ENCODE measurements around the gene RBM18.
A peak's percentile ranks its signal among the peaks of the same experiment; 100 is the strongest.

The RBM18 gene, protein sequence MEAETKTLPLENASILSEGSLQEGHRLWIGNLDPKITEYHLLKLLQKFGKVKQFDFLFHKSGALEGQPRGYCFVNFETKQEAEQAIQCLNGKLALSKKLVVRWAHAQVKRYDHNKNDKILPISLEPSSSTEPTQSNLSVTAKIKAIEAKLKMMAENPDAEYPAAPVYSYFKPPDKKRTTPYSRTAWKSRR

DNA sequence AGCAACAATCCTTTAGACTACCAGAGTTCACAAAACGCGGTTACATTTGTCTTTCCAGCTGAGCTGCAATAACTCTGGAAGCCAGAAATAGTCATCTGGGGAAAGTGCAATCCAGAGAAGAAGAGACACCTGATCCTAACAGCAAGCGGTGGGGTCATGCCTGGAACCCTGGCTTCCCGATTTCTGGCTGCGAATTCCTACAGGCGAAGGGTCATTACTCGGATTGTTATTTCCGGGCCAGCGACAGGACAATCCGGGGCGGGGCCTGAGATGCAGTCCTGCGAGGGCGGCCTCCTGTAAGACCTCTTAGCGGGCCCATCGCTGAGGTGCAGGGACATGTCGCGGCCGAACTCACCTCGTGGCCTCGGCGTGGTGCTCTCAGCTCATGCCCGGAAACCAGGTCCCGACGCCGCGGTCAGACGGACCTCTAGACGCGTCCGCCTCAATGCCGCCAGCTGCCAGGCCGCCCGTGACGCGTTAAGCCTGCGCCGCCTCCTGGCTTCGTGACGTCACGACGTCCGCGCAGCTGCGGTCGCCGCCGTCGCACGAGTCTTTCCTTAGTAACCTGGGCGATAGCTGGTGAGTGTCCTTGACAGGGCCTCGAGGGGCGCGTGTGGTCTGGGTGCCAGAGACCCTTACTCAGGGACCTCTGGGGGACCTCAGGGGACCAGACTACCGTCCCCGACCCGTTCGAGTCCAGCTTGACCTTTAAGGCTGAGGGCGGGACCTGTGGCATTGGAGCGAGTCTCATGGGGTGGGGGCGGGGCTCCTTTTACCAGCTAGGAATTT is at the start of gene RBM18, which contains the start of gene MRRF:
RBM18 (minus strand) TSS at position 481 of the 789 bp plus-strand sequence. CDS start 3,348 bp downstream, outside the sequence.
MRRF (plus strand) TSS at position 523 of the 789 bp plus-strand sequence. CDS start 6,010 bp downstream, outside the sequence.
- peak; percentile 47 for DNase-seq (ENCODE audit: low read depth, low spot score)

DNA sequence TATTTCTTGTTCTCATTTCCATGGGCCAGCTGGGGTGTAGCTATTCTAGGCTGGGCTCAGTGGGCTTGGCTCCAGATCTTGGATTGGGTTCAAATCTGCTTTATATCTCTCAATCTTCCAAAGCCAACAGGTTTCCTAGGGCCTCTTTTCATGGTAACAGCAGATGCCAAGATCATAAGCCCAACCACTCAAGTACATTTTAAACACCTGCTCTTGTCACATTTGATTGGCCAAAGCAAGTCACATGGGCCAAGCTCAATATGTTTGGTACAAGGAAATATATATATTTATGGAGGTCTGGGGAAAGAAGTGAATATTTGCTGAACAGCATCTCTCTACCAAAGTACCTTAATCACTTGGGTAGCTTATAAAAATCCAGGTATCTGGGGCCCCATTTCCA is 49.5 kb upstream of the RBM18 start:
- no peak for DNase-seq (ENCODE audit: low read depth, low spot score)

DNA sequence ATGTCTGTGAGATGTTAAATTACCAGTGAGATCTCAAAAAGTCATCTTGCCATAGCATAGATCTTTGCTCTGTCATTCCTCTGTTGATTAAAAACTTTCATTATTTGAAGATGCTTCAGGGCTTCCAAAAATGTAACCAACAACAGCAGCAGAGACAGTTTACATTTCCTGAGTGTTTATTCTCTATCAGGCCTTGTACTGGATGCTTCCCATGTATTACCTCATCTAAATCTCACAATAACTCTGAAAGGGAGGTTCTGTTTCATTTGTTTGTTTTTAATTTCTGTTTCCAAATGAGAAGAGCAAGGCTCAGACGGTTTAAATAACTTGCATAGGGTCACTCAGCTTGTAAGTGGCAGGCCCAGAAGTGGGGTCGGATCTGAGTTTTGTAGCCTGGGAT is 45.2 kb upstream of the RBM18 start:
- DNase-seq (ENCODE audit: low read depth, low spot score), result no peak

DNA sequence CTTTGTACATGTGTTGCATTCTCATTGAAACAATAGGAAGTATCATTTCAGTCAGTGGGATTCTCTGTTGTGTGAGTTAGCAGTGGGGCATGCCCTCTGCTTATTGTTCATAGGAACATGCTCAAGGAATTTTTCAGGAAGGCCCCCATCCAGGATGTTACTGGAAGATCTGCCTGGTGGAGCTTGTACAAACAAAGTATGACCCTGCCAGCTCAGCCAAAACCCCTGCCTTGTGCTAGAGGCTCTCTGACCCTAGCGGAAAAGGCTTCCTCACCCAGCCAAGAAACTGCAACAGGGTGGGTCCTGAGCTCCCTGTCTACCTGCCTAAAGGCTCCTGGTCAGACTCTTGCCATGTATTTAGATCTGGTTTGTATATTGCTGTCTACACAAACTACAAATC is 43.3 kb upstream of the RBM18 start:
- DNase-seq (ENCODE audit: low read depth, low spot score), result no peak

DNA sequence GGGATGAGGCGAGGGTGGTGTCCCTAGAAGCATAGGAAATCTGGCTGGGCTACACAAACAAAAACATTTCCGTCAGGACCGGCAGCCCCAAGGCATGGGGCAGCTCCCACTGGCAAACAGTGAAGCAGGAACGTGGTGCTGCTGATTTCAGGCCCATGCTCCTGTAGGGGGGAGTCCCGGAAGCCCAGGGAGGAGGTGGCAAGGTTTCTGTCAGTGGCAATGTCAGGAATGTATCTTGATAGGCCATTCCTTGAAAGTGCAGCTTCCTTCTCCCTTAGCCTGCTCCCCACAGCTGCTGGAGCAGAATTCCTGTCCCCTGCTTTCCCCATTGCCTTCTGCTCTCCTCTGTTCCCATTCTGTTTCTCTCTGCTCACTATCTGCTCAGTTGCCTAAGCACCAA is 42.4 kb upstream of the RBM18 start:
- no peak for DNase-seq (ENCODE audit: low read depth, low spot score)

DNA sequence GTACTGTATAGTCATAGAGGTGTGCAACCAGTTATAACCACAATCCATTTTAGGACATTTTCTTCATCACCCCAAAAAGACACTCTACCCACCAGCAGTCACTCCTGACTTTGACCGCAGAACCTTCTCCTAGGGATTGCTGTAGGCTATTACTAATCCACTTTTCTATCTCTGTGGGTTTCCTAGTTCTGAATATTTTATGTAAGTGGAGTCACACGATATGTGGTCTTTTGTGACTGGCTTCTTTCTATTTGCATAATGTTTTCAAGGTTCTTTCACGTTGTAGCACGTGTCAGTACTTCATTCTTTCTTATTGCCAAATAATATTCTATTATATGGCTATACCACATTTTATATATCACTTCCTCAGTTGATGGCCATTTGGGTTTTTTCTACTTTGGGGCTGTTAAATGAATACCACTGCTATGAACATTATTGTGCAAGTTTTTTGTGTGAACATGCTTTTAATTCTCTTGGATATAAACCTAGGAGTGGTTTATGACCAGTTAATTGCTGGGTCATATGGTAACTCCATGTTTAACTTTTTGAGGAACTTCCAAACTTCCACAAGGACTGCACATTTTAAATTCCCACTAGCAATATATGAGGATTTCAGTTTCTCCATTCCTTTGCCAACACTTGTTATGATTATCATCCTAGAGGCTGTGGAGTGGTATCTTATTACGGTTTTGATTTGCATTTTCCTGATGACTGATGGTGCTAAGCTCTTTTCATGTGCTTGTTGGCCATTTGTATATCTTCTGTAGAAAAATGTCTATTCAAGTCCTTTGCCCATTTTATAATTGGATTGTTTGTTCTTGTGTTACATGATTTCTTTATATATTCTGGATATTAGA is 37.8 kb upstream of the RBM18 start:
- no peak for DNase-seq (ENCODE audit: low read depth, low spot score)

DNA sequence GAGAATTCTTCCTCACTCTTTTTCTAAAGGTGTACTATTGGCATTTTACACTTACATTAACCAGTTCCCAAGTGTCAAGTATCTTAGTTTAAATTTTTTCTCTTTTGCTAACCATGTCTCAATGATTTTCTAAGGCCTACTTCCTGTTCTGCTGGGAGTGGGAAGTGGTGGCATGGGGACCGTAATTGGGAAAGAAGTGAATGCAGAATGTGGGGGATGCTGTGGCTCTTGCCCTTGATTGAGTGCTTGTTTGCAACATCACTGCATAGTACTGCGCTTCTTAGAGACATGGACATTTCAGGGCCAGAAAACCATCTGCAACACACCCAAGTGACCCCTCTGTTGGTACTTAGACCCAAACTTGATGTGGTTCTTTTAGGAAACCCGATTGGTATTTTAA is 32.9 kb upstream of the RBM18 start:
- DNase-seq (ENCODE audit: low read depth, low spot score), result no peak

DNA sequence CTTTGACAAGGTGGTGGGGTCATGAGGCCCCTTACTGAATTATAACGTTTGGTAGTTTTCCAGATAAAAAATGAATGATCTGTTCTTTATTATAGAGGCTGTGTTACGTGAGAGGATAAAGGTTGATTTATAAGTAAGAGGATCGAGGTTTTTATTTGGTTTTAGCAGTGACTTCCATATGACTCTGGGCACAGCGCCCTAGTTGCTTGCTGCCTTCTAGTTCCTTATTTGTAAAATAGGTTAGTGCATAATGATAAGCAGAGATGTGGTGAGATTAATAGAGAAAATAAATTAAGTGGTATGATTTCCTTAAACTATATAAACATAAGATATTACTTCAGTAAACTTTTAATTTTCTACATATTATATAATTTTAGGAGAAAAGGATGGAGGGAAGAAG is 29.9 kb upstream of the RBM18 start:
- no peak for DNase-seq (ENCODE audit: low read depth, low spot score)

DNA sequence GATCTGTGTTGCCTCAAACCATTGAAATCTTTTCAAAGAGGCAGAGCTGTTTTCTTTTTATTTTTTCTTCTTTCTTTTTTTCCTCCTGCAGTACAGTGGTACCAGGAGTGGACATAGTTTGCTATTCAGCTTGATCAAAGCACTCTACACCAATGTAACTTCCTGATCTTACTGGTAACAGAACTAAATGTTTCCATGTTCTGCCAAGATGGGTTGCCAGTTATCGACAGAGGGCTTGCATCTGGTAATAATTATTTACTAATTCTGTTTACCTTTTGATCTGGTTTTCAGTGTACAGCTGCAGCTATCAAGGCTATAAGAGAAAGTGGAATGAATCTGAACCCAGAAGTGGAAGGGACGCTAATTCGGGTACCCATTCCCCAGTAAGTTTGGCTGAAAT is 26.8 kb upstream of the RBM18 start:
- DNase-seq (ENCODE audit: low read depth, low spot score), result no peak

DNA sequence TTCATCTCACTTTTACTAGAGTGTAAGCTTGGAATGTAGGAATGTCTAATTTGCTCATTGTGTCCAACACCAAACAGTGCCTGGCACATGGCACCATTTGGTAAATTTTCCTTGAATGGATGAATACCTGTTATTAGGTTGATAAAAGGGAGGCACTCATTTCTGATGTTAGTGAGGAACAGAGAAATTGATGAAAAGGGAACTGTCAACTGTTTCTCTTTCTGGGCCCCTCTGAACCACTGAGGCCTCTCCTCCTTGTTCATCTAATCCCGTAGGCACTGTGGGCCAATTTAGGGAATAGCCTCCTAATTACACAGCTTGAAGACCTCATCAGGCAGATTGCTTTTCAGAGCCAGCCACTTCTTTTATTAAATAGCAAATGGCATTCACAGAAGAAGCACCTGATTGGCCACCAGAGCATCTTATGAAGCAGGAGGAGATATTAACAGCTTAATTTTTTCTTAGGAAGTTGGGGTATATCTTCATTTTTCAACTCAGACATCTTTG is 22.6 kb upstream of the RBM18 start:
- DNase-seq (ENCODE audit: low read depth, low spot score), result no peak

DNA sequence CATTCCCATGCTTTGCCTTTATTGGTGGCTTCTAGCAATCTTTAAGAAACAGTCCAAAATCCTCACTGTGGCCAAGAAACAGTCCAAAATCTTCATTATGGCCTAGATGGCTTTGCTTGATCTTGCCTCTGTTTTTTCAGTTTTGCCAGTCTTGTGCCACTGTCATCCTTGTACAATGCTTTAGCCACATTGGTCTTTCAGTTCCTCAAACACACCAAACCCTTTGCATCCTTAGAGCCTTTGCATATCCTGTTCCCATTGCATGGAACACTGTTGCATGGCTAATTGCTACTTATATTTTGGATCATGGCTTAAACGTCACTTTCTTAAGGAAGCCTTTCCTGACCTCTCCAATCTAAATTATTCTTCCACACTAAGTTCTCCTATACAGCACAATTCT is 22.1 kb upstream of the RBM18 start:
- DNase-seq (ENCODE audit: low read depth, low spot score), result no peak

DNA sequence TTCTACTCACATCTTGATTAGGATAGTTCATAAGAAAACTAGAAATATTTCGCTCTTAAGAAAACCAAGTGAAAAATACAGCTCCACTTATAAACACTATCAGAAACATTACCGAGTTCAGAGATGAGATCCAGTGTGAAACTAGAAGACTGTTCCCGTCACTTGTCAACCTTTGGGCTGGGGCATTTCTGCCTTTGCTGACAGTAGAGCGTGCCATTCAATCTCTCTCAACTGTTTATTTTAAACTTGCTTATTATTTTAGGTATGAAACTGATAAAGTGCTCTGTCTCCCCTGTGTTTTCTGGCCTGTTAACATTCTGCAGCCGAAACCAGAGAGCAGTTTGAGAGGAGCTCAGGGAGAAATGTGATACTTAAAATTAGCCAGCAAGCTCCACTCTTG is 16.7 kb upstream of the RBM18 start:
- DNase-seq (ENCODE audit: low read depth, low spot score), result no peak

DNA sequence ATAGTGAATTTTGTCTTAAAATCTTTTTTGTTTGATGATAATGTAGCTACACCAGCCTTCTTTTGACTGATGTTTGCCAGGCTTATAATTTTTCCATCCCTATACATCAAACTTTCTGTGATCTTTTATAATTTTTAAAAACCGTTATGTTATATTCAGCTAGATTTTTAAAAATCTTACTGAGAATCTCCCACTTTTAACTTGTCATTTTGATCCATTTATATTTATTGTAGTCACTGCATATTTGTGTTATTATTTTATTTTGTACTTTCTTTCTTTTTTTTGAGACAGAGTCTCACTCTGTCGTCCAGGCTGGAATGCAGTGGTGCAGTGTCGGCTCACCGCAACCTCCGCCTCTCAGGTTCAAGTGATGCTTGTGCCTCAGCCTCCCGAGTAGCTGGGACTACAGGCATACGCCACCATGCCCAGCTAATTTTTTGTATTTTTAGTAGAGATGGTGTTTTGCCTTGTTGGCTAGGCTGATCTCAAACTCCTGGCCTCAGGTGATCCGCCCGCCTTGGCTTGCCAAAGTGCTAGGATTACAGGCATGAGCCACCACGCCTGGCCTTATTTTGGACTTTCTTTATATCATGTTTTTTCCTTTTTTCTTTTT is 12.8 kb upstream of the RBM18 start:
- DNase-seq (ENCODE audit: low read depth, low spot score), result no peak

DNA sequence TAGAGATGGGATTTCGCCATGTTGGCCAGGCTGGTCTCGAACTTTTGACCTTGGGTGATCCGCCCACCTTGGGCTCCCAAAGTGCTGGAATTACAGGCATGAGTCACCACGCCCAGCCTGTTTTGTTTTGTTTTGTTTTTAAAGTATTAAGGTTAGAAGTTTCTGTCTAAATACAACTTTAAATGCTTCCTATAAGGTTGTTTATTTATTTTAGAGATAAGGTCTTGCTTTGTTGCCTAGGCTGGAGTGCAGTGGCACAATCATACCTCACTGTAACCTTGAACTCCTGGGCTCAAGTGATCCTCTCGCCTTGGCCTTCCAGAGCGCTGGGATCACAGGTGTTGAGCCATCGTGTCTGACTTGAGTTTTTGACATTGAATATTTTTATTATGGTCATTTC is 11.5 kb upstream of the RBM18 start:
- DNase-seq (ENCODE audit: low read depth, low spot score), result no peak

DNA sequence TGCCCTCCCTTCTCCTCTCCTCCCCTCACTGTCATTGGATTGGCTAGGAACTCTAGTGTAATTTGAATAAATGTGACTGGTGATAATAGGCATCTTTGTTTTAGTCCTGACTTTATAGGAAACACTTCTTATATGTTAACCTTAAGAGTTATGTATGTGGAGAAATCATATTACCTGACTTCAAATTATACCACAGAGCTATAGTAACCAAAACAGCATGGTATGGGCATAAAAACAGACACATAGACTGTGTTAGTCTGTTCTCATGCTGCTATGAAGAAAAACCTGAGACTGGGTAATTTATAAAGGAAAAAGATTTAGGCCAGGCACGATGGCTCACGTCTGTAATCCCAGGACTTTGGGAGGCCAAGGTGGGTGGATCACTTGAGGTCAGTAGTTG is 9.4 kb upstream of the RBM18 start:
- DNase-seq (ENCODE audit: low read depth, low spot score), result no peak

DNA sequence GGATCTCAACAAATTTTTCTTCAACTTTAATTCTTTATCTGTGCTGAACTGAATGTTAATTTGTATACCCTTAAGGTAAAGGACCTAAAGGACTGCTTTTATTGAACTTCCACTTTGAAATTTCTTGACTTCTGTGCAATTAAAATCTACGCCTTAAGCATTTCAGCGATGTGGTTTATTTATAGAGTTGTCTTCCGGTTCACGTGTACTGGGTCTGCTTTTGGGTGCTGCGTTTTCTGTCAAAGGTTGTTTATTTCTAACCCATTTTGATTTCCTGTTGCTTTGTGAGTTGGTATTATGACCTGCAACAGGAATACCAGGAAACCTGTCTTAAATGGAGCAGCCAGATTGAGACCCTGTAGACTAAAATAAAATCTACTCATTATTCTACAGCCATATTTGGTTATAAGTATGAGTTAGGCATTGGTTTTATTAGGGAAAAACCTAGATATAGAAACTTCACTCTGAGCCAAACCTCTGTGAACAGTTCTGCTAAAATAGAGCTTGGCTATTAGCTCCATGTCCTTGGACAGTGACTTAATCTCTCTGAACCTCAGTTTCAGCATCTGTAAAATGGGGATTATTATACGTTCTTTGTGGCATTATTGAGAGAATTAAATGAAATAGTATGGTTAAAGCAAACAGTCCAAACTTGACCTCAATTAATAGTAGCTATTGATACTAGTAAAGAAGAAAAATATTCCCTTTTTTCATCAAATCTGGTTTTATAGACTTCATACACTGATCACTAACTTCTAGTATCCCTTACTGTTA is 3.6 kb upstream of the RBM18 start:
- no peak for DNase-seq (ENCODE audit: low read depth, low spot score)

DNA sequence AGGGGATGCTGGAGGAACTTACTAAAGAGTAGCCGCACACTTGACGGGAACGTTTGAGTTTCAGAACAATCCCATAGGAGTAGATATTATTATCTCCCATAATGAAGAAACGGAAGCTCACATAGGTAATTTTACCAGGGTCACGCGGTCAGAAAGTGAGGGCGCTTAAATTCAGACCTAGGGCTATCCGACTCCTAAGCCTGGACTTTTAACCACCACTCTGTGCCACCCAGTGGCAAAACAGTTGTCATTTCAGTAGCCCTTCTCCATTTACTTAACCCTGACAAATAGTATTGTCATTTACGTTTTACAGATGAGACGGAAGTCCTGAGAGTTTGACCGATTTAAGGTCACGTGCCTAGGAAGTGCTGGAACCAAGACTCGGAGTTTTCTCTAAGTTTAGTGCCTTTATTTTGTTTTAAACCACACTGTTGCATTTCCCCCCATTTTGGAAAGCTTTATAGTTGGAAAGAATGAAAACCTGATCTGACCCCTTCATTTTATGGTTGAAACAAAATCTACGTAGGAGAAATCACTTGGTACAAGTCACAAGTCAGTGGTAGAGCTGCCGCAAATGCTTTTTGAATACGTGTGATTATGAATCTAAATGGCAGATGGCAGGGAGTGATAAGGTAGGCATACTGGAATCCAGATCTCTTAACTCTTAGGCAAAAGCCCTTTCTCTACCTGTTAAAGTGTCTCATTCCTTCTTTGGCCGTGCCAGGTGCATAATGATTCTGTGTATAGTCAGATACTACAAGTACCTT is 692 bp upstream of the RBM18 start:
- no peak for DNase-seq (ENCODE audit: low read depth, low spot score)

DNA sequence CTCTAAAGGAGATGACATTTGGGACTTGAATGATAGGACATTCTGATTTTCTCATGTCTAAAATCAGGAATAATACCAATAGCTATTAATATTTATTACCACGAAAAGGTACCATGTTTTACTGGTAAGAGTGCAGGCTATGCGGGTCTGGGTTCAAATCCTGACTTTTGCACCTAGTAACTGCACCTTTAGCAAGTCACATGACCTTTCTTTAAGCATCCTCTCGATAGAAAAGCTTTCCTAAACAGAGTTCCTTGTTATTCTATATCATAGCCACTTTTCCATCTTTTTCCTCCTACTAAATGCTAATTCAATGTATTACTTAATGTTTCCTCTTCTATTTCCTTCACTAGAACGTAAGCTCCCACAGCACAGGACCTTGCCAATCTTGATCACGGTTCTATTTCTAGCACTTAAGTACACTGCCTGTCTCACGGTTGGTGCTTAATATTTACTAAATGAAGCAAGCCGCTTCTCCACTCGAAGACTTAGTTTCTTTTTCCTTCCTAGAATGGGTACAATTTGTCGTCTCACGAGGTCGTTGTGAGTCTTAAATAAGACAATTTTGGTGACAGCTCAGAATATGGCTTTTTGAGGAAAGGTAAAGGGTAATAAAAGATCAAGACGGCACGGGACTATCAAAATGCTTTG is 816 bp downstream of the RBM18 start:
- no peak for DNase-seq (ENCODE audit: low read depth, low spot score)

DNA sequence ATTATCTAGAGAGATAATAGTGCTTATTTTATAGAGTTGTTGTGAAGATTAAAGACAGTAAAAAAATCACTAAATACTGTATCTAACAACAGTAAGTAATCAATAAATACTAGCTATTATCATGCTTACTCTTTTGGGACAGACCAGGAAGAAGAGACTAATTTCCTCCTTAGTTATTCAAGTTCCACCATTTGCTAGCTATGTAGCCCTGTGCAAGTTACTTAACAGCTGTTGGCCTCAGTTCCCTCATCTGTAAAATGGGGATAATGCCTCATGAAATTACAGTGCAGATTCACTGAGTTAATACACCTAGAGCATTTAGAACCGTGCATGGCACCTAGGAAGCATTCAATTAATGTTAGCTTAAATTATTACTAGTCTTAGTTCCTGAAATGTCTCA is 2.6 kb downstream of the RBM18 start:
- DNase-seq (ENCODE audit: low read depth, low spot score), result no peak

DNA sequence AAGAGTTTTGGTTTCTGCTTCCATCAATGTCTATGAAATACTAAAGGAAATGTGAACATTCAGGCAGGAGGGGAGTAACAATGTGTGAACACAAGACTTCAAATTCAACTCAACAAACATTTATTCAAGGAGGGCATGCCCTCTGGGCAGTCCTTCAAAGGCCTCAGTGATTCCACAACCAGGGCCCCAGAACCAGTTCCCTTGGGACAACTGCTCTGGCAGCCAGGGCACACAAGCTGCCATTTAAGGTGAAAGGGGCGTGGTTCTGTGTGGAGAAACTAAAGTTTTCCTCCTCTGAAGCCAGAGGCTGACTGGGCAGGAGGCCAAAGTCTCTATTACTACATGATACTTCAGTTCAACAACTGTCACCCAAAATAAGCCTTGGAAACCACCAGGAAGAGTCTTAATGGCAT is 3.2 kb downstream of the RBM18 start:
- DNase-seq (ENCODE audit: low read depth, low spot score), result no peak
